SJCRH30 (cell line): ENCODE data around the gene TXNDC2. TPM values are rescaled to one million over a fixed set of nuclear protein-coding genes. Genes with fewer than 3 reads are reported as not detected.

Source experiments
- DNase-seq, 2 experiments: peaks; one replicate each; pipeline ENCODE4 v3.0.0-alpha.2; 2015 to 2020
- H3K27ac ChIP-seq: fragments of 250-450 bp; sonication (Bioruptor Pico); 2 replicates; pipeline ENCODE4 v1.5.1; 2020; ENCODE audit warnings: mild to moderate bottlenecking, moderate library complexity
- H3K27me3 ChIP-seq: fragments of 250-450 bp; sonication (Bioruptor Pico); 2 replicates; pipeline ENCODE4 v1.5.1; 2020; ENCODE audit warnings: mild to moderate bottlenecking, moderate library complexity
- H3K36me3 ChIP-seq: fragments of 250-450 bp; sonication (Bioruptor Pico); 2 replicates; pipeline ENCODE4 v1.5.1; 2020; ENCODE audit warnings: mild to moderate bottlenecking, moderate library complexity
- H3K4me1 ChIP-seq: fragments of 250-450 bp; sonication (Bioruptor Pico); 2 replicates; pipeline ENCODE4 v1.5.1; 2020; ENCODE audit warnings: mild to moderate bottlenecking, moderate library complexity
- H3K4me3 ChIP-seq: fragments of 250-450 bp; sonication (Bioruptor Pico); 2 replicates; pipeline ENCODE4 v1.5.1; 2020; ENCODE audit warnings: mild to moderate bottlenecking, moderate library complexity
- H3K9me3 ChIP-seq: fragments of 250-450 bp; sonication (Bioruptor Pico); replicated peaks from 2 replicates; pipeline ENCODE4 v1.5.1; 2020; ENCODE audit warnings: mild to moderate bottlenecking, moderate library complexity
- total RNA-seq: library from RNA; depleted of rRNA; stranded (reverse); fragments of >200 nt; shearing (Covaris generic); gene quantifications from 2 replicates; pipeline ENCODE4 v1.2.3, GENCODE V29; 2014; rRNA removed

Gene TXNDC2
- total RNA-seq, result 0.06 and 0.08 TPM in 2 replicates

DNA sequence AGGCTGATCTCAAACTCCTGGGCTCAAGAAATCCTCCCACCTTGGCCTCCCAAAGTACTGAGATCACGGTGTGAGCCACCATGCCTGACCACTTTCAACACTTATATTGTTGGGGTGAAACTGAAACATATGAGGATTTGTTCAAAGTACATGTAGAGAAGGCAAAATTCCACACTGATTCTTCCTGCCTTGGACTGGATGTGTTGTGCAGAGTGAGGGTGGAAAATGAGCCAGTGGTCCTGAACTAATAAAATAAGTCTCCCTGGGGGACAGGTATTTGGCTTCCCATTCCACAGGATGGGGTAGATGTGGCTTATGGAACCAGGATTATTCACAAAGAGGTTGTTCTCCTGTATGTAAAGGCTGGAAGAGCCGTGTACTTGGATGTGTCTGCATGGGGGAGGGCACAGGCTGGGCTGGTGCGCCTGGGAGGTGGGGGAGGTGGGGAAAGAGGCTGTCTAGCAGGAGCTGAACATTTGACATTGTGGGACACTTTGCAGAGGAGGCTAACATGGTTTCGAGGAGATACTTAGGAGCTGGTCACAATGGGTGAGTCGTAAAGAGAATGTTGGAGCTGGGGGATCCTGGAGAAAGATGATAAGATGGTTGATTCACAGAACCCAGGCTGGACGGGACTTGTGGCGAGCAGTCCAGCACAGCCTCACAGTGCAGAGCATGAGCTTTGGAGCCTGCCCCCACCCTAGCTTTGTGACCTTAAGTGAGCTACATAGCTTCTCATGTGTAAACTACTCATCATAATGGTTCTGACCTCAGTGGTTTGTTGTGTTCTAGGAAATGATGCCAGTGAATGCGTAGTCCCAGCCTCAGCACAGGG is at the start of gene TXNDC2:
Gene TXNDC2, plus strand, starts transcription at position 804 of the 835 bp plus-strand sequence. CDS start 708 bp downstream, outside the sequence.
- no peak within 1 kb of the TSS for H3K4me3 ChIP-seq
- no peaks in the 10 kb centered on the region for H3K9me3 ChIP-seq
- H3K27ac ChIP-seq, result no peak within 1 kb of the TSS
- no peak for DNase-seq
- no peaks in the 10 kb centered on the region for H3K36me3 ChIP-seq
- H3K27me3 ChIP-seq, result no peaks in the 10 kb centered on the region
- no peaks in the 10 kb centered on the region for H3K4me1 ChIP-seq

DNA sequence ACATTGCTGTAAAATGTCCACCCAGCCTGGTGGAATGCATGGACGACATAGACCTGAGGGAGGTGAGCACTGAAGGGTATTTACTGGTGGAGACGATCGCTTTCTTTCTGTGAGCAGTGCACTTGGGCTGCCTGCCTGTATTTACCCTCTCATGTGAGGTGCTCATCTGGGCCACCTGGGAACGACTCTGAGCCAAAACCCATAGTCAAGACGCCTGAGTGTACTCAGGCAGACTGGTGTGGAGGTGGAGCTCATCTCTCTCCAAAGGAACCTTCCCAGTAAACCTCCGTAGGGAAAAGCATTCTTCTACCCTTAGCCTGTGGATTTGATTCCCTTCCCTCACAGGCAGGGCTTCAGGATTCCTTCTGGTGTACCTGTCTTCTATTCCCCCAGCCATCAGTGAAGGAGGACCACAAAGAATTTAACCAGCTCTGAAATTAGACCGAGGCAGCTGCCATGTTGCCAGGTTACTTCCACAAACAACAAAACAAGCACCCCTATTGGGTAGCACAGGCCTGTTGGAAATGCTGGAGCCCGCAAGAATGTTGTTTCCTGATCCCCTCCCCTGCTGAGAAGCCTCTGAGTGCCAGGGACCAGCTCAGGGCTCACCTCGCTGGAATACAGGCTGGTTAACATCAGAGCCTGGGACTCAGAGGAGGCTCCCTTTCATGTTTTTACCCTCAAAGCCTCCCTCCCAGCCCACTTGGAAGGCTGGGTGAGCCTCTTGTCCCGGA is 47.5 kb upstream of the TXNDC2 start:
- H3K4me3 ChIP-seq, result no peak overlapping the region
- no peak overlapping the region for H3K27ac ChIP-seq
- peaks cover 11% of the 10 kb centered on the region; the same call in 1 of the 2 replicates for H3K4me1 ChIP-seq
- H3K9me3 ChIP-seq, result no peaks in the 10 kb centered on the region
- no peaks in the 10 kb centered on the region for H3K27me3 ChIP-seq
- H3K36me3 ChIP-seq, result no peaks in the 10 kb centered on the region
- DNase-seq, result peak; percentile 55 to 64

DNA sequence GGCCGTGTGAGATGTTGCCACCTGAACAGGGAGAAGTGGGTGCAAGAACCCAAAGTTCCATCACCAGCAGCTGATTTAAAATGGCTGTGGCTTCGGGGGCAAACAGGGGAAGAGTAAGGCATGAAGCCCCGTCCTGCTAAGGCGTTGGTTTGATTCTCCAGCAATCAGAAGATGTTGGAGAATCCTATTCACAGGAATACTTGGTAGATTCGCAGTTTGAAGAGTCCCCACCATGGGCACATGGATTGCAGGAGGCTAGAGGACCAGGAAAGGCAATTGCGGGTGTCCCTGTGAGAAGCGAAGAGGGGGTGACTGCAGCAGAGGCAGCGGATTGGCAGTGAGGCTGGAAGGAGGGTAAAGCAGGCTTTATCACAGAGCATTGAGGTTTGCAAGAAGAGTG is 46.6 kb upstream of the TXNDC2 start:
- Histone ChIP-seq H3K27ac (no peak overlapping the region), H3K4me1 (peaks cover 11% of the 10 kb centered on the region; the same call in 1 of the 2 replicates)

DNA sequence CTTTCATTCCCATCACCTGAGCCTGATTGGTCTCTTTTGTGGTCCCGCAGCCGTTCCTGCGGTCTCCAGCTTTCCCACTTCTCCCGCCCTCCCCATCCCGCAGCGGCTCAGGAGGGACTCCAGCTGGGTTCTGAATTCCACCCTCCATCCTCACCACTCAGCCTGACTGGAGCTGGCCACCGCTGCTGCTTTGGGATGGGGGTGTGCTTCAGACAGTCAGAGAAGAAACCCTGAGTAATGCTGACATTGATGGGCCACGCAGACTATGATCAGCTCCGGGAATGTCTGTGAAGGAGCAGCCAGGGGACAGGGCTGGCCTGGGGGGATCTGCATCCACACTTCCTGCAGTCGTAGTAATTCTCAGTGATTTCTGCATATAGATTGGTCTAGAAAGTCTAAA is 45.9 kb upstream of the TXNDC2 start:
- H3K36me3 ChIP-seq, result no peaks in the 10 kb centered on the region
- DNase-seq, result no peak
- no peak overlapping the region for H3K27ac ChIP-seq
- no peaks in the 10 kb centered on the region for H3K9me3 ChIP-seq
- no peaks in the 10 kb centered on the region for H3K27me3 ChIP-seq
- H3K4me3 ChIP-seq, result no peak overlapping the region
- peaks cover 11% of the 10 kb centered on the region; the same call in 1 of the 2 replicates for H3K4me1 ChIP-seq

More for the DNA sequence above, 46.6 kb upstream of the TXNDC2 start:
- Histone ChIP-seq H3K9me3 (no peaks in the 10 kb centered on the region), H3K27me3 (no peaks in the 10 kb centered on the region), H3K4me3 (no peak overlapping the region), H3K36me3 (no peaks in the 10 kb centered on the region)
- DNase-seq, result no peak

DNA sequence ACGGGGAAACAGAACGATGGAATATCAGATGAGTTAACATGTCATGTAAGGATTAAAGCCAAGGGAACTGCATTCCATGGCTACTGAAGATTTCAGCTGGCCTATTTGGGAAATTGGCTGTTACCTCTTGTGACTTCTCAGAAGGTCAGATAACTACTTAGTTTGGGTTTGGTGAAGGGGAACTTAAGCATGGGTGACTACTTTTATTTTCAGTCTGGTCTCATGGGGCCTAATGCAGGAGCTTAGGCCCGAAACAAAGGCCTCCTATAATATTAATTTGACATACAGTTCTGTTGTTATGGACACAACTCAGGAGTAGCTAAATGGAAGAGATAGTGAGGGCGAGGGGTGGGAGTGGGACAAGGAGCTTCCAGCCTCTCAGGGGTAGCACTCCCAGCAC is 44.0 kb upstream of the TXNDC2 start:
- H3K9me3 ChIP-seq, result no peaks in the 10 kb centered on the region
- H3K27ac ChIP-seq, result no peak overlapping the region
- H3K4me3 ChIP-seq, result no peak overlapping the region
- peaks cover 5% of the 10 kb centered on the region; the same call in 1 of the 2 replicates for H3K4me1 ChIP-seq
- H3K36me3 ChIP-seq, result no peaks in the 10 kb centered on the region
- H3K27me3 ChIP-seq, result no peaks in the 10 kb centered on the region
- DNase-seq, result no peak

DNA sequence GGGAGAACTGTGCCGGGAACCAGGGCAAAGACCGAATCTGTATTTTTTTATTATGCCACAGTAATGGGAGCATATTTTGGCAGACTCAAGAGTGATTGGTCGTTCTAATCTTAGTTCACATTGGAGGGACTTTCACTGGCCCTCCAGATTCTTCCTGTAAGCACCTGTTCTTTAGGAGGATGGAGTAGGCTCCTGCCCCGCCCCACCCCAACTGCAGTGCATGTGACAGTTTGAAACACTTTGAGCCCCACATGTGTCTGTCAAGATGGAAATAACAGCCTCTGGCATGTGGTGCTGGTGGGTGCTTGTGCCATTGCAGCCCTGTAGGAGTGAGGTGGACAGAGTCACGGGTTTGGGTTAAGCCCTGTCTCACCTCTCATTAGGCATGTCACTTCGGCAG is 43.3 kb upstream of the TXNDC2 start:
- Histone ChIP-seq H3K9me3 (no peaks in the 10 kb centered on the region), H3K4me3 (no peak overlapping the region), H3K27ac (no peak overlapping the region), H3K36me3 (no peaks in the 10 kb centered on the region), H3K27me3 (no peaks in the 10 kb centered on the region), H3K4me1 (peaks cover 5% of the 10 kb centered on the region; the same call in 1 of the 2 replicates)
- DNase-seq, result no peak

DNA sequence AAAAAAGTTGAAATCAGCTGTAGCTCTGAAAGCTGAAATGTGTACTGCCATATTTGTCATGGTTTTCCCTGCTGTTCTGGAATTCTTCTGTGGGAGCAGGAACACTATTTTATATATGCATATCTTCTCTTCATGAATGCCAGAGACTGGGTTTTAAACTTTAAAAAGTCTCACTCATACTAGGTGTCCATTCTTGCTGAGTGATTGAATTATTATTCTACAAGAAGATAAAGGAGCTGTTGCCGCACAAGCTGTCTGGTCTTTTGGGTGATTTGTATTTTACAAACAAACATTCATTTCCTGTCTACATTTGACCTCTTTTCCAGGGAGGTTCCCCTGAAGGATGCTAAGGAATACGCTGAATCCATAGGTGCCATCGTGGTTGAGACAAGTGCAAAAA is 40.5 kb upstream of the TXNDC2 start:
- DNase-seq, result no peak
- Histone ChIP-seq H3K27ac (no peak overlapping the region), H3K27me3 (no peaks in the 10 kb centered on the region), H3K4me1 (peaks cover 9% of the 10 kb centered on the region; the same call in 1 of the 2 replicates), H3K9me3 (no peaks in the 10 kb centered on the region), H3K36me3 (no peaks in the 10 kb centered on the region), H3K4me3 (no peak overlapping the region)

DNA sequence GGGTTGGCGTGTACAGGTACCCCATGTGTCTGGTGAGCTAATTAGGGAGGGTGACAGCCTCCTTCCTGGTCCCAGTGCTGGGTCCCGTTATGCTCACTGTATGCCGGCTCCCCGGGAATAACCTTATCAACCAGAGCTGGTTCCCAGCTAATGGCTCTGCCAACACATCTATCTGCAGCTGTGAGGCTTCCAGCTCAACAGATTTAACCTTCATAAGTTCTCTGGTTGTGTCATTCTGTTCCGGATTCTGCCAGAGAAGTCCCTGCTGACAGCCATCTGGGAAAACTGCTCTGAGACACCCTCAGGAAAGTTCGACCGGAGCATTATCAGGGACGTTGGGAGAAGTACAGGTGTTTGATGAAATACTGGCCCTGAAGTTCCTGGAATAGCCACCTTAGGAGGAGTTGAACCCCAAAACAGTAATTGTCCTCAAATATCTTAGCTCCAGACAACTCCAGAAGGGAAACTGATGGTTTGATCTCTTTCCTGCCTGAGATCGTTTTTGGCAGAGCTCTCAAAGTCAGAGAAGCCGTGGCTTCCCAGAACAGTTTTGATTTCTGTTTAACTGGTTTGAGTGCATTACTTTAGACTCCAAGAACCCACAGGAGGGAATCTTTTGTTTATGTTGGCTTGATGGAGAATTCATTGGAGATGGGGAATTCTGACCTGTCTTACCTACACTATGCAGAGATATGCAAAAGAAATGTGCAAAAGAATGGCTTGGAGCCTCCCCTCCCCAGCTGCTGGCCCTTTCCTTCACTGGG is 39.4 kb upstream of the TXNDC2 start:
- H3K27me3 ChIP-seq, result no peaks in the 10 kb centered on the region
- DNase-seq, result no peak
- H3K4me3 ChIP-seq, result no peak overlapping the region
- H3K9me3 ChIP-seq, result no peaks in the 10 kb centered on the region
- H3K36me3 ChIP-seq, result no peaks in the 10 kb centered on the region
- H3K27ac ChIP-seq, result no peak overlapping the region
- peaks cover 9% of the 10 kb centered on the region; the same call in 1 of the 2 replicates for H3K4me1 ChIP-seq

DNA sequence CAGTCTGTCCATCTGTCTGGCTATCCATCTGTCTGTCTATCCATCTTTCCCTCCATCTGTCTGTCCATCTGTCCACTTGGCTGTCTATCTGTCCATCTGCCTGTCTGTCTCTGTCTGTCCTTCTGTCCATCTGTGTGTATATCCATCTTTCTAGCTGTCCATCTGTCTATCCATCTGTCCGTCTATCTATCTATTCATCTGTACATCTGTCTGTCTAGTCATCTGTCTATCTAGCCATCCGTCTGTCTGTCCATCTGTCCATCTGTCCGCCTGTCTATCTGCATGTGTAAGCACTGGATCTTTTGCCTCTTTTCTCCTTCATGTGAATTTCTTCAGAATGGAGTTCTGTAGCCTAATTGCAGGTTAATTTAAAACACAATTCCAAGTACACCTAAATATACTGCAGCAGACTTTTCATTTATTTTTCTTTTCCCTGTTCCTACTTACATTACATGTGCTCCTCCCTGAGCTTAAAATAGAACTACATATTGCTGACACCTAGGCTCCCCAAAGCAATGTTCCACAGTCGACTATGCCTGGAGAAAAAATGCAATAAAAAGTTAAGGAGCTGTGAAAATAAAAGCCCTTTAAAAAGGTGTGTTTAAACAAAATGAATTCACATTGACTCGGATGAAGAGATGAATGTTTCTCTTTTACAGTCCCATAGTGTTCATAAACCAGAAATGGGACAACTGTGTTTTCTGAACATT is 37.4 kb upstream of the TXNDC2 start:
- Histone ChIP-seq H3K27me3 (no peaks in the 10 kb centered on the region), H3K36me3 (no peaks in the 10 kb centered on the region), H3K27ac (no peak overlapping the region), H3K4me3 (no peak overlapping the region), H3K9me3 (no peaks in the 10 kb centered on the region), H3K4me1 (peaks cover 9% of the 10 kb centered on the region; the same call in 1 of the 2 replicates)
- DNase-seq, result no peak

DNA sequence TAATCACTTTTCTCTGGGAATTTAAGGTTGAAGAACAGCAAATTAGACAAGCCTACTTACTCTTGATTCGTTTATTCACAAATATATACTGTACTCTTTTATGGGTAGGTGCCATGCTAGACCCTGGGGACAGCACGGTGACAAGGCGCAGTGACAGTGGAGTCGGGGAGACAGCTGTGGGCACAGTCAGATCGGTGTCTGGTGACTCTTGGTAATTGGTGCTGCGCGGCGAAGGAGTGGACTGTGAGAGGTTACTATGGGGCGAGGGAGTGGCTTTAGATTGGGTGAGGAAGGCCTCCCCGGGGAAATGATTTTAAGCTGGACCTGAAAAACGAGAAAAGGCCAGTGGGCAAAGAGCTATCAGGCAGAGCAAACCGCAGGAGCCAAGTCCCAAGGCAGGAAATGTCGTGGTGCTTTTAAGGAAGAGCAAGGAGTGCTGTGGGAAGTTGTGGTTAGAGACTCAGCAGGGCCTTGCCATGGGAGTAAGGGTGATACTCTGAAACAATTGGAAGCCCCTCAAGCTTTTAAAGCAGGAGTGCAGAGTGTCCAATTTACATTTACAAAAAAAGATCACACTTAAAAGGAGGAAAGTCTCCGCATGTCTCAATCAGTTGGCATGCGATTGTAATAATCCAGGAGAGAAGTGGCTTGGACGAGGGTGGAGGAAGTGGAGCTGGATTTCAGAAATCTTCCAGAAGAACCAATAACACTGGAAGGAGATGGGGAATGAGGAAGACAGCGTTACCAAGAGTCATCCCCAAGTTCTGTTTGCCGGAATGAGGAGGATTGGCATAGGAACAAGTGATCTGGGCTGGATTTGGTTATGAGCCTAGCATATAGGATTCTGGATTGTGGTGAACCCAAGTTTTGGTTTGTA is 36.1 kb upstream of the TXNDC2 start:
- DNase-seq, result peak; percentile 82 to 88
- Histone ChIP-seq H3K27ac (peak overlapping the region; percentile 46), H3K27me3 (no peaks in the 10 kb centered on the region)

DNA sequence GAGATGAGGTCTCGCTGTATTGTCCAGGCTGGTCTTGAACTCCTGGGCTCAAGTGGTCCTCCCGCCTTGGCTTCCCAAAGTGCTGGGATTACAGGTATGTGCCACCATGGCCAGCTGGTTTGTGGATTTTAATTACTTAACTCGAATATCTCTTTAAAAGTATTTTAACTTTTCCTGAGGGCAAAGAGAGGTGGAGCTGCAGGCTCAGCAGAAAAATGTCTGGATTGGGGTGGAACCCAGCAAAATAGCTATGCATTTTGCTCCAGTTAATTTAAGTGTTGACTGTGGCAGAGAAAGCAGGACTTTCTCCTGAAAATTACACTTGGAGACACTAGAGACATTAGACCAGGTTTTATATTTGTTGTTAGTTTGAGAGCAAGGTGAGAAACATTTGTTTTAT is 35.5 kb upstream of the TXNDC2 start:
- peaks cover 9% of the 10 kb centered on the region; the same call in 1 of the 2 replicates for H3K4me1 ChIP-seq
- no peak for DNase-seq
- H3K27ac ChIP-seq, result no peak overlapping the region
- H3K36me3 ChIP-seq, result no peaks in the 10 kb centered on the region
- no peaks in the 10 kb centered on the region for H3K9me3 ChIP-seq
- H3K4me3 ChIP-seq, result no peak overlapping the region
- H3K27me3 ChIP-seq, result no peaks in the 10 kb centered on the region

More for the DNA sequence above, 36.1 kb upstream of the TXNDC2 start:
- Histone ChIP-seq H3K9me3 (no peaks in the 10 kb centered on the region), H3K4me3 (peak overlapping the region; percentile 29), H3K36me3 (no peaks in the 10 kb centered on the region), H3K4me1 (peaks cover 9% of the 10 kb centered on the region; the same call in 1 of the 2 replicates)

DNA sequence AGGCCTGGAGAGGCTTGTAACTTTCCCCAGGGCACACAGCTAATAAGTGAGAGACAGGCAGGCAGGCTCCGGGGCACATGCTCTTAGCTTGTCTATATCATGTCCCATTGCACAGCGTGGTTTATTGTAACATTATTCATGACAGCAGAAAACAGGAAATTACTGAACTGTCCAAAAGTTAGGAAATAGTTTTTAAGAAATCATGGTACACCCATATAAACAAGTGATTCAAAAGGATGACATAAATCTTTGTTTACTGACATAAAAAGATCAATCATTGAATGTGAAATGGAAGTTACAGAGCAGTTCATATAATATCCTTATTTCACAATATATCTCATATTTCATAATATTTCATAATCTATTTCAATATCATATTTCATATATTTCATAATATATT is 34.3 kb upstream of the TXNDC2 start:
- H3K36me3 ChIP-seq, result no peaks in the 10 kb centered on the region
- H3K27ac ChIP-seq, result no peak overlapping the region
- no peaks in the 10 kb centered on the region for H3K9me3 ChIP-seq
- peaks cover 9% of the 10 kb centered on the region; the same call in 1 of the 2 replicates for H3K4me1 ChIP-seq
- H3K4me3 ChIP-seq, result no peak overlapping the region
- H3K27me3 ChIP-seq, result no peaks in the 10 kb centered on the region
- DNase-seq, result no peak
